WTC11 (cell line): ENCODE results near the gene SVIL. TPM values are rescaled to one million over a fixed set of nuclear protein-coding genes. Genes with fewer than 3 reads are reported as not detected.

Experiments used
- ATAC-seq: fragments of 200-7000 bp; cut with Tn5 transposase; 2 replicates; pipeline ENCODE4 v1.10.0; 2021; ENCODE audit warnings: mild to moderate bottlenecking, moderate library complexity
- CTCF ChIA-PET: fragments of 300-600 bp; sonication (Branson Sonifier 250); formaldehyde crosslinking; loops from one replicate; lab custom pipeline; 2021; ENCODE audit warnings: antibody characterized with exemption; lab: Charles Lee
- POLR2A ChIA-PET: fragments of 350-600 bp; sonication (Branson Sonifier 250); formaldehyde crosslinking; loops from one replicate; lab custom pipeline; 2021; ENCODE audit warnings: antibody characterized with exemption; lab: Charles Lee
- DNase-seq: peaks from one replicate; pipeline ENCODE4 v3.0.0; 2021; ENCODE audit warnings: low spot score
- H3K27ac Mint-ChIP-seq: 2 replicates; pipeline ENCODE4 v1.8.0; 2021; ENCODE audit warnings: mixed read lengths
- H3K27me3 Mint-ChIP-seq: 2 replicates; pipeline ENCODE4 v1.8.0; 2021; ENCODE audit warnings: low read depth, mild to moderate bottlenecking, moderate library complexity, mixed read lengths
- H3K36me3 Mint-ChIP-seq: 2 replicates; pipeline ENCODE4 v1.8.0; 2021; ENCODE audit warnings: mixed read lengths
- H3K4me1 Mint-ChIP-seq: 2 replicates; pipeline ENCODE4 v1.8.0; 2022; ENCODE audit warnings: mixed read lengths
- H3K4me3 Mint-ChIP-seq: 2 replicates; pipeline ENCODE4 v1.8.0; 2021; ENCODE audit warnings: mild to moderate bottlenecking, moderate library complexity, mixed read lengths
- H3K9me3 Mint-ChIP-seq: 2 replicates; pipeline ENCODE4 v1.8.0; 2021; ENCODE audit warnings: mixed read lengths
- CBFB ChIP-seq: sonication (generic); formaldehyde crosslinking; IDR thresholded peaks from 2 replicates; pipeline ENCODE4 v1.8.1; 2022; ENCODE audit warnings: mild to moderate bottlenecking, low read depth, missing genetic modification reagents
- EMX1 ChIP-seq: fragments of 250-450 bp; sonication (Bioruptor Pico); IDR thresholded peaks from 2 replicates; pipeline ENCODE4 v1.8.0; 2021; ENCODE audit warnings: mild to moderate bottlenecking
- ETV6 ChIP-seq: sonication (generic); formaldehyde crosslinking; IDR thresholded peaks from 2 replicates; pipeline ENCODE4 v1.8.1; 2022; ENCODE audit warnings: mild to moderate bottlenecking, missing genetic modification reagents
- FOXK1 ChIP-seq: sonication (generic); formaldehyde crosslinking; IDR thresholded peaks from 2 replicates; pipeline ENCODE4 v1.8.0; 2022; ENCODE audit warnings: mild to moderate bottlenecking, moderate library complexity, missing genetic modification reagents
- IRF2 ChIP-seq: sonication (generic); formaldehyde crosslinking; IDR thresholded peaks from 2 replicates; pipeline ENCODE4 v1.8.0; 2022; ENCODE audit warnings: low read depth, missing genetic modification reagents, borderline replicate concordance
- JAZF1 ChIP-seq: fragments of 250-450 bp; sonication (Bioruptor Pico); IDR thresholded peaks from 2 replicates; pipeline ENCODE4 v1.9.0; 2021; ENCODE audit warnings: moderate library complexity, mild to moderate bottlenecking, inconsistent platforms
- KAT7 ChIP-seq: sonication (generic); formaldehyde crosslinking; IDR thresholded peaks from 2 replicates; pipeline ENCODE4 v1.8.1; 2023; ENCODE audit warnings: missing genetic modification reagents, mild to moderate bottlenecking, borderline replicate concordance
- NR3C1 ChIP-seq: sonication (generic); formaldehyde crosslinking; conservative IDR thresholded peaks from 2 replicates; pipeline ENCODE4 v1.8.1; 2023; ENCODE audit warnings: low read depth, mild to moderate bottlenecking, missing genetic modification reagents
- SMAD3 ChIP-seq: sonication (generic); formaldehyde crosslinking; IDR thresholded peaks from 2 replicates; pipeline ENCODE4 v1.8.0; 2022; ENCODE audit warnings: missing genetic modification reagents, mild to moderate bottlenecking, borderline replicate concordance
- SOX15 ChIP-seq: fragments of 250-450 bp; sonication (Bioruptor Pico); IDR thresholded peaks from 2 replicates; pipeline ENCODE4 v1.9.0; 2021; ENCODE audit warnings: mild to moderate bottlenecking
- TCF7 ChIP-seq: sonication (generic); formaldehyde crosslinking; IDR thresholded peaks from 2 replicates; pipeline ENCODE4 v1.8.0; 2022; ENCODE audit warnings: mild to moderate bottlenecking, low read depth, missing genetic modification reagents, moderate library complexity
- ZBTB43 ChIP-seq: sonication (generic); formaldehyde crosslinking; IDR thresholded peaks from 2 replicates; pipeline ENCODE4 v1.8.1; 2023; ENCODE audit warnings: mild to moderate bottlenecking, missing genetic modification reagents
- ZMAT4 ChIP-seq: fragments of 250-450 bp; sonication (Bioruptor Pico); IDR thresholded peaks from 2 replicates; pipeline ENCODE4 v1.9.0; 2021; ENCODE audit warnings: mild to moderate bottlenecking
- ZNF138 ChIP-seq: sonication (generic); formaldehyde crosslinking; conservative IDR thresholded peaks from 2 replicates; pipeline ENCODE4 v1.8.1; 2022; ENCODE audit warnings: mild to moderate bottlenecking, moderate library complexity, missing genetic modification reagents
- ZNF423 ChIP-seq: fragments of 250-450 bp; sonication (Bioruptor Pico); IDR thresholded peaks from 2 replicates; pipeline ENCODE4 v2.1.2; 2022; ENCODE audit warnings: mild to moderate bottlenecking, moderate library complexity
- ZNF671 ChIP-seq: fragments of 250-450 bp; sonication (Bioruptor Pico); IDR thresholded peaks from 2 replicates; pipeline ENCODE4 v1.8.0; 2021; ENCODE audit warnings: mild to moderate bottlenecking
- ZSCAN18 ChIP-seq: fragments of 250-450 bp; sonication (Bioruptor Pico); IDR thresholded peaks from 2 replicates; pipeline ENCODE4 v2.1.2; 2022; ENCODE audit warnings: mild to moderate bottlenecking, moderate library complexity
- total RNA-seq: library from RNA; stranded (reverse); gene quantifications from 3 replicates; pipeline ENCODE4 v1.2.3, GENCODE V29; 2021
- TF ChIP-seq, protein P1 (sequence below): sonication (generic); formaldehyde crosslinking; IDR thresholded peaks from 2 replicates; pipeline ENCODE4 v1.8.0; 2022; ENCODE audit warnings: missing genetic modification reagents
- TF ChIP-seq, protein P2 (sequence below): fragments of 250-450 bp; sonication (Bioruptor Pico); conservative IDR thresholded peaks from 2 replicates; pipeline ENCODE4 v1.9.0; 2021; ENCODE audit warnings: mild to moderate bottlenecking
- TF ChIP-seq, protein P3 (sequence below): sonication (generic); formaldehyde crosslinking; conservative IDR thresholded peaks from 2 replicates; pipeline ENCODE4 v1.8.1; 2023; ENCODE audit warnings: mild to moderate bottlenecking, low read depth, missing genetic modification reagents, moderate library complexity

SVIL gene
- total RNA-seq, 1 experiment from 2014 or later: 27.1 TPM

- H3K4me1 Mint-ChIP-seq: peaks cover 62% of the 10 kb centered on the region
Observed at GRCh38 chr10:29586509-29586908, 48.3 kb downstream of the SVIL start.

GRCh38 chr10:29585488-29585976 lies 49.2 kb downstream of the SVIL start:
- POLR2A ChIA-PET: no interaction called here
- peaks cover 56% of the 10 kb centered on the region for H3K4me1 Mint-ChIP-seq
- no peak for TF ChIP-seq NR3C1 (CRISPR knock-in tag)
- TF ChIP-seq ZNF671 (CRISPR knock-in tag): no peak
- TF ChIP-seq ZMAT4 (CRISPR knock-in tag): no peak
- TF ChIP-seq TCF7 (CRISPR knock-in tag): no peak
- DNase-seq (peak; percentile 72), ATAC-seq (peak; percentile 78)
- peaks cover 11% of the 10 kb centered on the region; the same call in 1 of the 2 replicates for H3K36me3 Mint-ChIP-seq
- H3K4me3 Mint-ChIP-seq: peak overlapping the region; percentile 11; the same call in 1 of the 2 replicates
- peak overlapping the region; percentile 73 for H3K27ac Mint-ChIP-seq
- peaks cover 3% of the 10 kb centered on the region; the same call in 1 of the 2 replicates for H3K27me3 Mint-ChIP-seq
- peaks cover 12% of the 10 kb centered on the region for H3K9me3 Mint-ChIP-seq
- CTCF ChIA-PET: interaction anchor here (0.9 to 2.1 kb wide), 3 partner anchors 51 to 922 kb away, joined by 3 to 12 read pairs (median 5); no protein-coding TSS in a partner anchor

More at GRCh38 chr10:29586509-29586908, 48.3 kb downstream of the SVIL start:
- no peak for ATAC-seq
- POLR2A ChIA-PET: no interaction called here
- Mint-ChIP-seq H3K36me3 (peaks cover 11% of the 10 kb centered on the region; the same call in 1 of the 2 replicates), H3K4me3 (no peak overlapping the region), H3K27me3 (peaks cover 3% of the 10 kb centered on the region; the same call in 1 of the 2 replicates), H3K27ac (peak overlapping the region; percentile 19; the same call in 1 of the 2 replicates), H3K9me3 (peaks cover 12% of the 10 kb centered on the region)
- no peak for DNase-seq
- TF ChIP-seq SMAD3 (CRISPR knock-in tag) (no peak), CBFB (CRISPR knock-in tag) (no peak), ZNF138 (CRISPR knock-in tag) (no peak), EMX1 (no peak), JAZF1 (CRISPR knock-in tag) (no peak), ZBTB43 (CRISPR knock-in tag) (no peak), IRF2 (CRISPR knock-in tag) (no peak), ETV6 (CRISPR knock-in tag) (no peak), SOX15 (CRISPR knock-in tag) (no peak), FOXK1 (CRISPR knock-in tag) (no peak), NR3C1 (CRISPR knock-in tag) (no peak)
- TF ChIP-seq, all 79 proteins: peak for 0
- CTCF ChIA-PET: interaction anchor here (0.9 to 2.1 kb wide), 2 partner anchors 52 to 923 kb away, joined by 3 to 12 read pairs; no protein-coding TSS in a partner anchor

DNA sequence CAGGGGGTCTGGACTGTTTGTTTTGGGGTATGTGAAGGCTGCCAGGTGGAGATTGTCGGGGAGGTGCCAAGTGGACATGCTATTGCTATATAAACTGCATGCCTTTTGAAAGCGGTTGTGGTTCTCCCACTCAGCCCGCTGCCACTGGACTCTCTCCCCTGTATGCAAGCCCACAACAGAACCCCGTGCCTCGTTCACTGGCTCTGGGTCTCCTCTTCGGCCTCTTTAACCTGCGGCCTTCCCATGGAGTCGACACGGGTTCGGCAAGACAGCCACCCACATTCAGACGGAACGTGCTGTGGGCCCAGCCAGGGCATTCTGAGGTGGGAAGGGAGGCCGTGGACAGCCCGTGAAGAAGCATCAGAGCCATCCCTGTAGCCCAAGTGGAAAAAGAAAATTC lies 50.3 kb downstream of the SVIL start:
- Mint-ChIP-seq H3K36me3 (peaks cover 11% of the 10 kb centered on the region; the same call in 1 of the 2 replicates), H3K4me1 (peaks cover 47% of the 10 kb centered on the region), H3K27me3 (peaks cover 3% of the 10 kb centered on the region; the same call in 1 of the 2 replicates), H3K9me3 (peaks cover 12% of the 10 kb centered on the region), H3K27ac (no peak overlapping the region), H3K4me3 (no peak overlapping the region)
- CTCF ChIA-PET: interaction anchor here (1.6 to 2.1 kb wide), 2 partner anchors 50 to 88 kb away, joined by 5 to 12 read pairs; no protein-coding TSS in a partner anchor
- DNase-seq (no peak), ATAC-seq (no peak)
- POLR2A ChIA-PET: no interaction called here
- TF ChIP-seq KAT7 (CRISPR knock-in tag): no peak
- TF ChIP-seq ZSCAN18 (CRISPR knock-in tag): no peak
- TF ChIP-seq, protein P1, sequence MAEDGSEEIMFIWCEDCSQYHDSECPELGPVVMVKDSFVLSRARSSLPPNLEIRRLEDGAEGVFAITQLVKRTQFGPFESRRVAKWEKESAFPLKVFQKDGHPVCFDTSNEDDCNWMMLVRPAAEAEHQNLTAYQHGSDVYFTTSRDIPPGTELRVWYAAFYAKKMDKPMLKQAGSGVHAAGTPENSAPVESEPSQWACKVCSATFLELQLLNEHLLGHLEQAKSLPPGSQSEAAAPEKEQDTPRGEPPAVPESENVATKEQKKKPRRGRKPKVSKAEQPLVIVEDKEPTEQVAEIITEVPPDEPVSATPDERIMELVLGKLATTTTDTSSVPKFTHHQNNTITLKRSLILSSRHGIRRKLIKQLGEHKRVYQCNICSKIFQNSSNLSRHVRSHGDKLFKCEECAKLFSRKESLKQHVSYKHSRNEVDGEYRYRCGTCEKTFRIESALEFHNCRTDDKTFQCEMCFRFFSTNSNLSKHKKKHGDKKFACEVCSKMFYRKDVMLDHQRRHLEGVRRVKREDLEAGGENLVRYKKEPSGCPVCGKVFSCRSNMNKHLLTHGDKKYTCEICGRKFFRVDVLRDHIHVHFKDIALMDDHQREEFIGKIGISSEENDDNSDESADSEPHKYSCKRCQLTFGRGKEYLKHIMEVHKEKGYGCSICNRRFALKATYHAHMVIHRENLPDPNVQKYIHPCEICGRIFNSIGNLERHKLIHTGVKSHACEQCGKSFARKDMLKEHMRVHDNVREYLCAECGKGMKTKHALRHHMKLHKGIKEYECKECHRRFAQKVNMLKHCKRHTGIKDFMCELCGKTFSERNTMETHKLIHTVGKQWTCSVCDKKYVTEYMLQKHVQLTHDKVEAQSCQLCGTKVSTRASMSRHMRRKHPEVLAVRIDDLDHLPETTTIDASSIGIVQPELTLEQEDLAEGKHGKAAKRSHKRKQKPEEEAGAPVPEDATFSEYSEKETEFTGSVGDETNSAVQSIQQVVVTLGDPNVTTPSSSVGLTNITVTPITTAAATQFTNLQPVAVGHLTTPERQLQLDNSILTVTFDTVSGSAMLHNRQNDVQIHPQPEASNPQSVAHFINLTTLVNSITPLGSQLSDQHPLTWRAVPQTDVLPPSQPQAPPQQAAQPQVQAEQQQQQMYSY (CRISPR knock-in tag): no peak
- TF ChIP-seq, protein P2, sequence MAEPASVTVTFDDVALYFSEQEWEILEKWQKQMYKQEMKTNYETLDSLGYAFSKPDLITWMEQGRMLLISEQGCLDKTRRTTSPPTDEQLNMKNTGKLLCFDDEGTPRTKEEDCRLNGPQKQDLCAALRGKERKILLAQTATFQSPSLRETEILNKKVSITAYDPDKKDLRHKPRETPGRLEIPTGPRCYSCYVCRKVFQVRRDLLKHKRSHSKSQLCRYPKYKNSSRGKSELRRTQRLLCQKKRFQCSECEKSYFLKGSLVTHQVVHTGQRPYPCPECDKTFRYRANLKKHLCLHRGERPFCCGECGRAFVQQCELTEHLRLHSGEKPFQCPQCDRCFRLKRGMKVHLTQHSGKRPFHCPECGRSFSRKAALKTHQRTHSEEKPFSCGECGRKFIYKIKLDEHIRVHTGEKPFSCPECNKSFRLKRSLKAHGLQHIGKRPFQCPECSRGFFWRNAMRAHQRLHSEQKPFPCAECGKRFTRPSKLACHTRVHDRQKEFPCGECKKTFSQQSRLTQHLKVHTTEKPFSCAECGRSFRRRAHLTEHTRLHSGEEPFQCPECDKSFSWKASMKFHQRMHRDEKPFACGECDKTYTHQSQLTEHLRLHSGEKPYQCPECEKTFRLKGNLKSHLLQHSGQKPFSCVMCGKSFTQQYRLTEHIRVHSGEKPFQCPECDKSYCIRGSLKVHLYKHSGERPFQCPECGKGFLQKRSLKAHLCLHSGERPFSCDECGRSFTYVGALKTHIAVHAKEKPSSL: no peak
- TF ChIP-seq FOXK1 (CRISPR knock-in tag): no peak
- TF ChIP-seq ZNF423 (CRISPR knock-in tag): no peak
- TF ChIP-seq, protein P3, sequence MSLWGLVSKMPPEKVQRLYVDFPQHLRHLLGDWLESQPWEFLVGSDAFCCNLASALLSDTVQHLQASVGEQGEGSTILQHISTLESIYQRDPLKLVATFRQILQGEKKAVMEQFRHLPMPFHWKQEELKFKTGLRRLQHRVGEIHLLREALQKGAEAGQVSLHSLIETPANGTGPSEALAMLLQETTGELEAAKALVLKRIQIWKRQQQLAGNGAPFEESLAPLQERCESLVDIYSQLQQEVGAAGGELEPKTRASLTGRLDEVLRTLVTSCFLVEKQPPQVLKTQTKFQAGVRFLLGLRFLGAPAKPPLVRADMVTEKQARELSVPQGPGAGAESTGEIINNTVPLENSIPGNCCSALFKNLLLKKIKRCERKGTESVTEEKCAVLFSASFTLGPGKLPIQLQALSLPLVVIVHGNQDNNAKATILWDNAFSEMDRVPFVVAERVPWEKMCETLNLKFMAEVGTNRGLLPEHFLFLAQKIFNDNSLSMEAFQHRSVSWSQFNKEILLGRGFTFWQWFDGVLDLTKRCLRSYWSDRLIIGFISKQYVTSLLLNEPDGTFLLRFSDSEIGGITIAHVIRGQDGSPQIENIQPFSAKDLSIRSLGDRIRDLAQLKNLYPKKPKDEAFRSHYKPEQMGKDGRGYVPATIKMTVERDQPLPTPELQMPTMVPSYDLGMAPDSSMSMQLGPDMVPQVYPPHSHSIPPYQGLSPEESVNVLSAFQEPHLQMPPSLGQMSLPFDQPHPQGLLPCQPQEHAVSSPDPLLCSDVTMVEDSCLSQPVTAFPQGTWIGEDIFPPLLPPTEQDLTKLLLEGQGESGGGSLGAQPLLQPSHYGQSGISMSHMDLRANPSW (CRISPR knock-in tag): no peak
